Mucosa of descending colon (tissue), 3 donors: ENCODE data around the gene GALNT5. TPM values are rescaled to one million over a fixed set of nuclear protein-coding genes. Genes with fewer than 3 reads are reported as not detected.

ENCODE experiments used
- ATAC-seq: fragments of 200-7000 bp; cut with Tn5 transposase; one replicate; pipeline ENCODE4 v1.9.1; 2020; ENCODE audit warnings: mild to moderate bottlenecking, moderate library complexity
- DNase-seq, 3 donors: peaks; one replicate each; pipeline ENCODE4 v3.0.0-alpha.2; 2020
- H3K36me3 ChIP-seq: fragments of 200-600 bp; one replicate; pipeline ENCODE4 v1.8.0; 2021; ENCODE audit warnings: low read depth, mild to moderate bottlenecking
- H3K4me1 ChIP-seq: fragments of 200-600 bp; one replicate; pipeline ENCODE4 v1.8.0; 2021; ENCODE audit warnings: low read depth, mild to moderate bottlenecking
- H3K4me3 ChIP-seq: fragments of 200-600 bp; one replicate; pipeline ENCODE4 v1.8.0; 2021; ENCODE audit warnings: mild to moderate bottlenecking
- H3K9me3 ChIP-seq: fragments of 200-600 bp; one replicate; pipeline ENCODE4 v1.8.0; 2021; ENCODE audit warnings: mild to moderate bottlenecking
- intact Hi-C, 2 donors: fragments of 100-400 bp; cut with DNase I in 1 of 2; cut with micrococcal nuclease in 1 of 2; formaldehyde crosslinking; loops; one replicate each; pipeline versions ENCODE4 v1.11.0 to v1.11.1; 2022; cut with DNase I, micrococcal nuclease
- total RNA-seq, 3 donors: library from RNA; stranded (reverse); fragmentation: NEBNext Ultra II Directional in 2 of 3; extraction: Animal tissue kit (Norgen Biotek cat#: 25700) in 2 of 3; gene quantifications; one replicate each; pipeline versions ENCODE4 v1.2.1 to v1.2.4, GENCODE V29; 2021 to 2023
- TF ChIP-seq, protein P1 (sequence below): fragments of 200-600 bp; IDR thresholded peaks from one replicate; pipeline ENCODE4 v1.8.0; 2022; ENCODE audit warnings: antibody characterized with exemption, mild to moderate bottlenecking
- donor health status: DM: no; HTN: no; CAD: no; lungs with moderate emphysema.
- donor health status: DM: no; HTN: no; CAD: no.
- donor health status: DM: no; HTN: yes; CAD: no.

GALNT5 gene
- total RNA-seq, 3 donors from 2014 or later: 16.5 to 46.1 (median 45.5) TPM

DNA sequence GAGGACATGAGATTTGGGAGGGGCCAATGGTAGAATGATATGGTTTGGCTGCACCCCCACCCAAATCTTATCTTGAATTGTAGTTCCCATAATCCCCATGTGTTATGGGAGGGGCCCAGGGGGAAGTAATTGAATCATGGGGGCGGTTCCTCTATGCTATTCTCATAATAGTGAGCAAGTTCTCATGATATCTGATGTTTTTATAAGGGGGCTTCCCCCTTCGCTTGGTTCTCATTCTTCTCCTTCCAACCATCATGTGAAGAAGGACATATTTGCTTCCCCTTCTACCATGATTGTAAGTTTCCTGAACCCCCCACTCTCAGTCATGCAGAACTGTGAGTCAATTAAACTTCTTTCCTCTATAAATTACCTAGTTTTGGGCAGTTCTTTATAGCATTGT lies 105.1 kb downstream of the GALNT5 start:
- Histone ChIP-seq H3K9me3 (peaks cover 11% of the 10 kb centered on the region), H3K4me1 (no peaks in the 10 kb centered on the region), H3K36me3 (no peaks in the 10 kb centered on the region), H3K4me3 (no peak overlapping the region)
- TF ChIP-seq, protein P1, sequence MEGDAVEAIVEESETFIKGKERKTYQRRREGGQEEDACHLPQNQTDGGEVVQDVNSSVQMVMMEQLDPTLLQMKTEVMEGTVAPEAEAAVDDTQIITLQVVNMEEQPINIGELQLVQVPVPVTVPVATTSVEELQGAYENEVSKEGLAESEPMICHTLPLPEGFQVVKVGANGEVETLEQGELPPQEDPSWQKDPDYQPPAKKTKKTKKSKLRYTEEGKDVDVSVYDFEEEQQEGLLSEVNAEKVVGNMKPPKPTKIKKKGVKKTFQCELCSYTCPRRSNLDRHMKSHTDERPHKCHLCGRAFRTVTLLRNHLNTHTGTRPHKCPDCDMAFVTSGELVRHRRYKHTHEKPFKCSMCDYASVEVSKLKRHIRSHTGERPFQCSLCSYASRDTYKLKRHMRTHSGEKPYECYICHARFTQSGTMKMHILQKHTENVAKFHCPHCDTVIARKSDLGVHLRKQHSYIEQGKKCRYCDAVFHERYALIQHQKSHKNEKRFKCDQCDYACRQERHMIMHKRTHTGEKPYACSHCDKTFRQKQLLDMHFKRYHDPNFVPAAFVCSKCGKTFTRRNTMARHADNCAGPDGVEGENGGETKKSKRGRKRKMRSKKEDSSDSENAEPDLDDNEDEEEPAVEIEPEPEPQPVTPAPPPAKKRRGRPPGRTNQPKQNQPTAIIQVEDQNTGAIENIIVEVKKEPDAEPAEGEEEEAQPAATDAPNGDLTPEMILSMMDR: no peak
- ATAC-seq (no peak), DNase-seq (no peak)
- intact Hi-C loops: no loop called here

DNA sequence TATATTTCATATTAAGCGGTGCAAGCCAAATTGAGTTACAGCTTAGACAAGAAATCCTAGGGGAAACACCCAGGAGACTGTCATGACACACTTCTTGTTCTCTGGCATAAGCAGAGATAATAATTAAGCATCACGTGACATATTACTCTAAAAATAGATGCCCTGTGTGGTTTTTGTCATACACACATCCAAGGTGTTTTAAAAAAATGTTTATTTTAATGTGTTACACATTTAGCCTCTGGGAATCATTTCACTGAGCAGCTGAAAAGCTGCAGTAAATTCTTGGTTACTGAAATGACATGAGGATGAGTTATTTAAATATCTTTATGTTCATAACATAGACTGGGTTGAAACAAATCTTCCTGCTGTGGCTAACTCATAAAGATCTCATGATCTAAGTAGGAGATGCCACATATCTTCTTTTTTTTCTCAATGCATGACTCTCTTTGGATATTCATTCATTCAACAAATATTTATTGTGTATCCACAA lies 106.2 kb downstream of the GALNT5 start:
- H3K9me3 ChIP-seq: peaks cover 11% of the 10 kb centered on the region
- ATAC-seq (no peak), DNase-seq (no peak)
- H3K4me1 ChIP-seq: no peaks in the 10 kb centered on the region
- H3K4me3 ChIP-seq: no peak overlapping the region
- H3K36me3 ChIP-seq: no peaks in the 10 kb centered on the region
- intact Hi-C loops: no loop called here
- TF ChIP-seq, protein P1: no peak

Other genes starting within 250 kb of the GALNT5 start
- gene ERMN, start 68.1 kb downstream of the GALNT5 start, total RNA-seq: under 1 TPM; 0.06 to 0.32 (median 0.14) TPM
- 10 to 100 TPM in 1 of 3 donors, 1 to 10 TPM in 2; 4.7 to 11.5 (median 5.8) TPM for gene CYTIP, start 186.4 kb downstream of the GALNT5 start, total RNA-seq